Smooth muscle cell (in vitro differentiated cells): Measurements from ENCODE around the gene C2CD4D. TPM values are rescaled to one million over a fixed set of nuclear protein-coding genes. Genes with fewer than 3 reads are reported as not detected.

ENCODE experiments used
- DNase-seq: peaks from one replicate; lab custom pipeline; 2025; ENCODE audit not compliant: unreplicated experiment; lab: John Stamatoyannopoulos, UW
- H2AFZ ChIP-seq: fragments of 200-600 bp; sonication (generic); 2 replicates; pipeline ENCODE4 v1.6.0; 2016; ENCODE audit warnings: antibody characterized with exemption, low read depth, mild to moderate bottlenecking
- H3F3A ChIP-seq: fragments of 200-600 bp; sonication (generic); 2 replicates; pipeline ENCODE4 v1.6.0; 2017; ENCODE audit warnings: antibody characterized with exemption, low read depth
- H3K27ac ChIP-seq: fragments of 200-600 bp; sonication (generic); 2 replicates; pipeline ENCODE4 v1.5.1; 2016; ENCODE audit warnings: low read depth, mild to moderate bottlenecking
- H3K27me3 ChIP-seq: fragments of 200-600 bp; sonication (generic); 2 replicates; pipeline ENCODE4 v1.6.1; 2016; ENCODE audit warnings: low read depth, mild to moderate bottlenecking
- H3K36me3 ChIP-seq: fragments of 200-600 bp; sonication (generic); 2 replicates; pipeline ENCODE4 v1.5.1; 2016; ENCODE audit warnings: low read depth
- H3K4me1 ChIP-seq: fragments of 200-600 bp; sonication (generic); 2 replicates; pipeline ENCODE4 v1.5.1; 2016; ENCODE audit warnings: low read depth
- H3K4me2 ChIP-seq: fragments of 200-600 bp; sonication (generic); 2 replicates; pipeline ENCODE4 v1.6.0; 2016; ENCODE audit warnings: mild to moderate bottlenecking
- H3K4me3 ChIP-seq: fragments of 200-600 bp; sonication (generic); 2 replicates; pipeline ENCODE4 v1.5.1; 2016; ENCODE audit warnings: mild to moderate bottlenecking
- H3K79me2 ChIP-seq: fragments of 200-600 bp; sonication (generic); 2 replicates; pipeline ENCODE4 v1.6.0; 2016; ENCODE audit warnings: low read depth, mild to moderate bottlenecking
- H3K9ac ChIP-seq: fragments of 200-600 bp; sonication (generic); 2 replicates; pipeline ENCODE4 v1.6.0; 2016; ENCODE audit warnings: low read depth
- H3K9me3 ChIP-seq: fragments of 200-600 bp; sonication (generic); replicated peaks from 2 replicates; pipeline ENCODE4 v1.5.1; 2016; ENCODE audit warnings: low read depth
- H4K20me1 ChIP-seq: fragments of 200-600 bp; sonication (generic); 2 replicates; pipeline ENCODE4 v1.6.0; 2016; ENCODE audit warnings: low read depth
- WGBS: methylation state at CpG from one replicate; pipeline ENCODE4 v1.1.7; 2016; ENCODE audit warnings: low lambda C conversion rate; 5-methylcytosine and 5-hydroxymethylcytosine counted together
- polyA plus RNA-seq: library from polyadenylated mRNA; unstranded; fragments of >200 nt; fragmentation: Nextera tagmentation; extraction: Ambion mirVana; gene quantifications from 2 replicates; pipeline ENCODE4 v1.2.1, GENCODE V29; 2016
- total RNA-seq: library from RNA; depleted of rRNA; stranded (reverse); fragments of >200 nt; gene quantifications from 2 replicates; pipeline ENCODE4 v1.2.3, GENCODE V29; 2014
- TF ChIP-seq, protein P1 (sequence below): fragments of 200-600 bp; sonication (generic); IDR thresholded peaks from 2 replicates; pipeline ENCODE4 v1.5.1; 2017; ENCODE audit warnings: borderline replicate concordance, mild to moderate bottlenecking, antibody characterized with exemption; ENCODE audit not compliant: insufficient read depth, poor library complexity, severe bottlenecking

The C2CD4D gene
- total and polyA plus RNA-seq, 2 experiments from 2014 or later, result not detected

DNA sequence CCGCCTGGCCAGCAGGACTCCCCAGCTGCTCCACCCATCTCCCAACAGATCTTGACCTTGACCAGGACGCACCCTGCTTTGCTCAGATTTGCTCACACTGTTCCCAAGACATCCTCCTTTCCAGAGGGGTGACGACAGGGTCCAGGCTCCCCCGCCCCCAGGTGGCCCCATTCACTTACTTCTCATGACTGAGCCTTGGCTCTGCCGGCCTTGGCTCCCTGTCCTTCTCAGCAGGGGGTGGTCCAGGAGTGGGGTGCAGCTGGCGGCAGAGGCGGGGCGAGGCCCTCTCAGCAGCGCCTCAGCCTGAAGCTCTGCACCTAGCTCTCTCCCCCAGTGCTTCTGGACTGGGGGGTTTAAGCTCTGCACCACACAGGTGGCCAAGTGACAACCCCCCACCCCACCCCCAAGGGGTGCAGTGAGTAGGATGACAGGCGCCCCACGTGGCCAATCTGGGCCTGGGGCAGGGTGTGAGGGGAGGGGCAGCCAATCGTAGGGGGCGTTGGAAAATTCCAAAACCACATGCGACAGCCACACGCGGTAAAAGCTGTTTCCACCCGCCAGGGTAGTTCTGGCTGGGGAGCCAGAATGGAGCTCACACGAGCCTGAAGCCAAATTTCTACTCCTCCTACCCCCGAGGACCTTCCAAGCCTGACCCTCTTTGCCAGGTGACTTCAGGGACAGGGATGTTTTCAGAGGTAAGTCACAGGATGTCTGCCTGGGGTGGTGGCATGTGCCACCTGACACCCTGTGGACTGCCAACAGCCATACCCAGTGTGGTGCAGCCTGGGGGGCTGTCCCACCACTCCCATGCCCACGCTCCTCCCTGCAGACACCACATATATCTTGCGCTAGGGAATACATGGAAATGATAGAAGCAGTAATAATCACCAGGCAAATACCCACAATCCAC lies 13.6 kb downstream of the C2CD4D start:
- TF ChIP-seq, protein P1, sequence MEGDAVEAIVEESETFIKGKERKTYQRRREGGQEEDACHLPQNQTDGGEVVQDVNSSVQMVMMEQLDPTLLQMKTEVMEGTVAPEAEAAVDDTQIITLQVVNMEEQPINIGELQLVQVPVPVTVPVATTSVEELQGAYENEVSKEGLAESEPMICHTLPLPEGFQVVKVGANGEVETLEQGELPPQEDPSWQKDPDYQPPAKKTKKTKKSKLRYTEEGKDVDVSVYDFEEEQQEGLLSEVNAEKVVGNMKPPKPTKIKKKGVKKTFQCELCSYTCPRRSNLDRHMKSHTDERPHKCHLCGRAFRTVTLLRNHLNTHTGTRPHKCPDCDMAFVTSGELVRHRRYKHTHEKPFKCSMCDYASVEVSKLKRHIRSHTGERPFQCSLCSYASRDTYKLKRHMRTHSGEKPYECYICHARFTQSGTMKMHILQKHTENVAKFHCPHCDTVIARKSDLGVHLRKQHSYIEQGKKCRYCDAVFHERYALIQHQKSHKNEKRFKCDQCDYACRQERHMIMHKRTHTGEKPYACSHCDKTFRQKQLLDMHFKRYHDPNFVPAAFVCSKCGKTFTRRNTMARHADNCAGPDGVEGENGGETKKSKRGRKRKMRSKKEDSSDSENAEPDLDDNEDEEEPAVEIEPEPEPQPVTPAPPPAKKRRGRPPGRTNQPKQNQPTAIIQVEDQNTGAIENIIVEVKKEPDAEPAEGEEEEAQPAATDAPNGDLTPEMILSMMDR, result no peak
- H2AFZ ChIP-seq, result no peak overlapping the region
- H3K4me3 ChIP-seq, result no peak overlapping the region
- DNase-seq, result no peak
- H3K27me3 ChIP-seq, result no peaks in the 10 kb centered on the region
- no peak overlapping the region for H3K4me2 ChIP-seq
- H3K27ac ChIP-seq, result no peak overlapping the region
- no peaks in the 10 kb centered on the region for H3K36me3 ChIP-seq
- H3K9me3 ChIP-seq, result no peaks in the 10 kb centered on the region
- no peaks in the 10 kb centered on the region for H4K20me1 ChIP-seq
- no peaks in the 10 kb centered on the region for H3K79me2 ChIP-seq
- H3F3A ChIP-seq, result no peaks in the 10 kb centered on the region
- H3K9ac ChIP-seq, result no peak overlapping the region
- WGBS, result 71% methylated on average over 14 of the region's 21 CpGs
- H3K4me1 ChIP-seq, result peaks cover 3% of the 10 kb centered on the region

DNA sequence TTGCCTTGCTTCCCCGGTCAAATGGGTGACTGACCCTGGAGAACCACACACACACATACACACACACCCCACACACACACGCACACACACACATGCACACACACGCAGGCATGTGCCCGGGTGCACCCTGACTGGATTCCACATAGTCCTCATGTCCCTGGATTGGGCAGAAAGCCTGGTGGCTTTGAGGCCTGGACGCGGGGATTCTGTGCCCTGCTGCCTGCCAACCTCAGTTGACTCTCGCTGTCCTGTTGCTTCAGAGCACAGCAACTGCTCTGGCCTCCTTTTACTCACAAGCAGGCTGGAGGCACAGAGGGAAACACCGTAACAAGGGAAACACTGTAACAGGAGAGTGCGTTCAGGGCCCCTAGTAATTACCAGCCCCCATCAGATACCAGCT lies 14.4 kb downstream of the C2CD4D start:
- Histone ChIP-seq H3K4me3 (no peak overlapping the region), H4K20me1 (no peaks in the 10 kb centered on the region), H3K27ac (no peak overlapping the region), H3F3A (no peaks in the 10 kb centered on the region), H3K79me2 (no peaks in the 10 kb centered on the region), H3K4me1 (peaks cover 3% of the 10 kb centered on the region), H3K4me2 (no peak overlapping the region), H3K27me3 (no peaks in the 10 kb centered on the region), H3K9ac (no peak overlapping the region), H2AFZ (no peak overlapping the region), H3K36me3 (no peaks in the 10 kb centered on the region), H3K9me3 (no peaks in the 10 kb centered on the region)
- TF ChIP-seq, protein P1, result no peak
- WGBS, result 85% methylated on average over 9 of the region's 9 CpGs
- no peak for DNase-seq

DNA sequence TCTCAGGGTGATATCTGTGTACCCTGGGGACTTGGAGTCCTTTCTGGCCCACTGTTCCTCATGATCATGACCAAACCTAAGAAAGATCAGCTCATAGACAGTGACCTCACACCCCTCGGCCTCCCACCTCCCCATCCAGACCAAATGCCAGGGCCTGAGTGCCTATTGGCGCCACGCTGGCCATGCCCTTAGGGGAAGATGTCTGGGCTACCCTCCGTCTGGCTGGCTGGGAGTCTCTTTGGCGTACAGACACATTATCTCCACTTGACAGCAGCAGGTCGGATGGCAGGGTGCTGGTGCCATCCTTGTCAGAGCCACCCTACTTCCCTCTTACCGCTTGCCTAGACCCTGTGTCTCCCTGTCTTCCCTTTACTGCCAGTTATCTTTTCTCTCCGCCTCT lies 16.4 kb downstream of the C2CD4D start:
- 86% methylated on average over 8 of the region's 8 CpGs for WGBS
- Histone ChIP-seq H3K27ac (no peak overlapping the region), H2AFZ (no peak overlapping the region), H3K9ac (no peak overlapping the region), H3K27me3 (no peaks in the 10 kb centered on the region), H4K20me1 (no peaks in the 10 kb centered on the region), H3K9me3 (no peaks in the 10 kb centered on the region), H3F3A (no peaks in the 10 kb centered on the region), H3K4me3 (no peak overlapping the region), H3K36me3 (no peaks in the 10 kb centered on the region), H3K79me2 (no peaks in the 10 kb centered on the region), H3K4me2 (no peak overlapping the region), H3K4me1 (no peaks in the 10 kb centered on the region)
- DNase-seq, result no peak
- TF ChIP-seq, protein P1, result no peak
